GM12865 (cell line): ENCODE results near the gene CRYGC.
"Not testable (repeated sequence)": the region's sequence is repeated elsewhere in the genome, so short reads cannot be mapped to it uniquely, and the experiment has no call there.

Experiments used
- DNase-seq: peaks from one replicate; pipeline ENCODE4 v3.0.0; 2010; ENCODE audit warnings: low read depth
- H3K4me3 ChIP-seq: 2 replicates; pipeline ENCODE4 v1.5.1; 2011; ENCODE audit warnings: mild to moderate bottlenecking, low read depth, low read length, control low read depth
- CTCF ChIP-seq: IDR thresholded peaks from 2 replicates; pipeline ENCODE4 v1.5.1; 2011; ENCODE audit warnings: low read length, control low read depth, low read depth, inconsistent platforms; ENCODE audit not compliant: insufficient read depth; ENCODE audit errors: missing control alignments

CRYGC gene

DNA sequence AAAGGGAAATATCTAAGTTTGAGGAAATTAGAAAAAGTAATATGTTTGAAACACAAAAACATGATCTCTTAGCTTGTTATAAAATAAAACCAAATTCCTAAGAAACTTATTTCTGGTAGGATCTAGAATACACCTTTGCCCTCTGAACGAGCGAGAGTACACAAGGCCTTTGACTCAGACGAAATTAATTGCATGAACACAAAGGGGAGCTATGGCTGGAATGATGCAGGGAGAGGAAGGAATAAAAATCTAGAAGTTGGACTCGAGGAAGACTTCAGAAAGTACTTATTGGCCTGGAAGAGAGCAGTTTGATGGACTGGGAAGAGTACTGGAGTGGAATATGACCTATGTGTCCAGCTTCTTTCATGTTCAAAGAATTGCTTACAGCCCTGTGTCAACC is 4.4 kb downstream of the CRYGC start:
- TF ChIP-seq CTCF = no peak
- H3K4me3 ChIP-seq = no peak overlapping the region
- no peak for DNase-seq

DNA sequence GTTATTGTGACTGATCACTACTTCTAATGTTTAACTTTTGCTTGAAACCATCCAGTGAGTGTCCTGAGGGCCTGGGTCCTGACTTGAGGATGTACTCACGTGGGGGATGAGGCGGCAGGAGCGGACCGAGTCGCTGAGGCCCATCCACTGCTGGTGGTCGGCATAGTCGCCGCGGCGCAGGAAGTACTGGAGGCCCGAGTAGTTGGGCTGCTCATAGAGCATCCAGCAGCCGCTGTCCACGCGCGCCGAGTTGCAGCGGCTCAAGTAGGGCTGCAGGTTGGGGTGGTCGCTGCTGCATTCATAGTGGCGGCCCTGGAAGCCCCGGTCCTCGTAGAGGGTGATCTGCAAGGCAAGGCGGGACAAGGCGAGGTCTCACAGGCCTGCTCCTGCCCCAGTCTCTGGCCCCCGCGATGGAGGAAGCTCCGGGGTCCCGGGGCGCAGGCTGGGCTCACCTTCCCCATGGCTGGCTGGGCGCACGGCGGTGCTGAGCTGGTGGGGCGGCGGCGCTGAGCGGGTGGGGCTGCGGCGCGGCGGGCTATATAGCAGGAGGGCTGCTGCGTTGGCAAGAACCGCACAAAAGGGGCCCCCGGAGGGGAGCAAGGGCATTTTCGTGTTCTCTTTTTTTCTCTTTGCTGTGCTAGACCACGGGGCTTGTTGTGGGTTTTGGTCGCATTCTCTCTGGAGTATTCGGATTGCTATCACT is 5.5 kb downstream of the CRYGC start, which contains the start of gene CRYGD:
CRYGD (minus strand) TSS at position 512 of the 703 bp plus-strand sequence; CDS start at position 461, 51 bp downstream.
- H3K4me3 ChIP-seq, DNase-seq: not testable (repeated sequence)

DNA sequence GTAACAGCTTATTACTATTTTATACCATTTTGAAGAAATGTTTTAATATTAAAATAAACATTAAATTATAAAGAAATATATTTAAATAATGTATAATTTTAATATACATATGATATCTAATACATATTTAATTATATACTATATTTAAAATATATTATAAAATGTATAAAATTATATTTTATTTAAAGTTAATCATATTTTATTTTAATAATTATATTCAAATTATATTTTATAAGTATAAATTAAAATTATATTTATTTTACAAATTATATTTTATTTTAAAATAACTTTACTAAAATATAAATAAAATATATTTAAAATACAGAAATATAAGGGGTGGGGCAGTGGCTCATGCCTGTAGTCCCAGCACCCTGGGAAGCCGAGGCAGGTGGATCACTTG is 7.4 kb downstream of the CRYGC start:
- no peak for TF ChIP-seq CTCF
- no peak for DNase-seq

GRCh38 chr2:208118918-208119317 is 10.7 kb downstream of the CRYGC start:
- no peak for DNase-seq
- H3K4me3 ChIP-seq = no peak overlapping the region
- no peak for TF ChIP-seq CTCF

More for the DNA sequence above, 7.4 kb downstream of the CRYGC start:
- no peak overlapping the region for H3K4me3 ChIP-seq

DNA sequence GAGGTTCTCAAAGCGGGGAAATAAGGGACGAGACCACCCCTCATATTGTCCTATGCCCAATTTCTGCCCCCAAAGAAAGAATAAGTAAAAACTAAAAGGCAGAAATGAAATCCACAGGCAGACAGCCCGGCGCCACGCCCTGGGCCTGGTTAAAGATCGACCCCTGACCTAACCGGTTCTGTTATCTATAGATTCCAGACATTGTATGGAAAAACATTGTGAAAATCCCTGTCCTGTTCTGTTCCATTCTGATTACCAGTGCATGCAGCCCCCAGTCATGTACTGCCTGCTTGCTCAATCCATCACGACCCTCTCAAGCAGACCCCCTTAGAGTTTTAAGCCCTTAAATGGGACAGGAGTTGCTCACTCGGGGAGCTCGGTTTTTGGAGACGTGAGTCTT is 12.2 kb downstream of the CRYGC start:
- H3K4me3 ChIP-seq, DNase-seq: not testable (repeated sequence)

DNA sequence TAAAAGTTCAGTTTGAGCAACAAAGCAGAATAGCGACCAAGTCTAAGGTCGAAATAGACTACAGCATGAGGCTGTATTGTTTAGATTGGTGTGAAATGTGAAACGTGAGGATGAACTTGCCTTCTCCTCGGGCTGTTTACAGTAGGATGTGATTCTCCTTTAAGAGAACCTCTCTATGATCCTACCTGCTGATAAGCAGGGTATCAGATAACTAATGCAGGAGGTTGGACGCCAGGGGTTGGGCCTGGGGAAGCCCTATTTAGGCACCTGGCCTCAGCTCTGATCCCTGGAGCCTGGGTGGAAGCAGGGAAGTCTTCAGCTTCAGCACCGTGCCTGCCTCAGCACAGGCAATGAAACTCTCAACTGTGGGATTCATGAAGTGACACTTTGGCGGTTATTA is 16.7 kb downstream of the CRYGC start:
- no peak for TF ChIP-seq CTCF
- no peak overlapping the region for H3K4me3 ChIP-seq
- no peak for DNase-seq

GRCh38 chr2:208112273-208112745 is 17.3 kb downstream of the CRYGC start:
- H3K4me3 ChIP-seq, DNase-seq: not testable (repeated sequence)

GRCh38 chr2:208103616-208104015 is 26.0 kb downstream of the CRYGC start:
- H3K4me3 ChIP-seq = no peak overlapping the region
- TF ChIP-seq CTCF = no peak
- DNase-seq = no peak
